ENCODE measurements around the gene PIRT.
A peak's percentile ranks its signal among the peaks of the same experiment; 100 is the strongest.

Gene PIRT

GRCh38 chr17:10815319-10815718 is 22.6 kb downstream of the PIRT start:
- no peak for ATAC-seq

GRCh38 chr17:10814075-10814474 is 23.8 kb downstream of the PIRT start:
- no peak for ATAC-seq

- ATAC-seq, result no peak
Observed at GRCh38 chr17:10812674-10813073, 25.2 kb downstream of the PIRT start.

GRCh38 chr17:10809605-10810004 is 28.3 kb downstream of the PIRT start:
- ATAC-seq, result no peak

GRCh38 chr17:10807704-10808128 is 30.2 kb downstream of the PIRT start:
- no peak for ATAC-seq

- no peak for ATAC-seq
Observed at GRCh38 chr17:10806545-10807262, 31.2 kb downstream of the PIRT start.

- no peak for ATAC-seq
Observed at GRCh38 chr17:10805911-10806310, 32.0 kb downstream of the PIRT start.

GRCh38 chr17:10804546-10804945 is 33.3 kb downstream of the PIRT start:
- ATAC-seq, result no peak

- no peak for ATAC-seq
Observed at GRCh38 chr17:10803830-10804475, 33.9 kb downstream of the PIRT start, which contains the start of gene TMEM238L. Gene TMEM238L (minus strand): TSS chr17:10804099. CDS start chr17:10803963, 136 bp downstream.

- no peak for ATAC-seq
Observed at GRCh38 chr17:10803350-10803749, 34.5 kb downstream of the PIRT start.

- no peak for ATAC-seq
Observed at GRCh38 chr17:10802496-10803284, 35.2 kb downstream of the PIRT start.

GRCh38 chr17:10799407-10799806 is 38.5 kb downstream of the PIRT start:
- no peak for ATAC-seq

- no peak for ATAC-seq
Observed at GRCh38 chr17:10798910-10799309, 39.0 kb downstream of the PIRT start.

GRCh38 chr17:10798332-10798749 is 39.5 kb downstream of the PIRT start:
- no peak for ATAC-seq

- no peak for ATAC-seq
Observed at GRCh38 chr17:10797476-10798328, 40.2 kb downstream of the PIRT start.

- ATAC-seq, result no peak
Observed at GRCh38 chr17:10793816-10794215, 44.1 kb downstream of the PIRT start.

- ATAC-seq, result no peak
Observed at GRCh38 chr17:10793256-10793655, 44.6 kb downstream of the PIRT start.

GRCh38 chr17:10792151-10792550 is 45.7 kb downstream of the PIRT start:
- peak in 1 of 2 donors; percentile 24 for ATAC-seq

- ATAC-seq, result no peak
Observed at GRCh38 chr17:10790491-10791401, 47.1 kb downstream of the PIRT start.

GRCh38 chr17:10789694-10790271 is 48.1 kb downstream of the PIRT start:
- ATAC-seq, result no peak

Data from activated CD4-positive, CD25-positive, alpha-beta regulatory T cell treated with anti-CD3 and anti-CD28 coated beads, Interleukin-2, amount 50 U/mL, for 24 hours (primary cell).